ENCODE data around the gene NCOA1.

NCOA1 gene

GRCh38 chr2:24511198-24511597, 20.1 kb downstream of the NCOA1 start:
- no peak overlapping the region for H3K4me3 ChIP-seq (ENCODE audit: control insufficient read depth, low read depth, low read length)
- DNase-seq (ENCODE audit: low read depth) = no peak
- TF ChIP-seq CTCF (IDR thresholded peaks at IDR 0.05; ENCODE audit: control insufficient read depth, insufficient read depth, low read depth, low read length, missing control alignments) = no peak

- no peak for TF ChIP-seq CTCF (IDR thresholded peaks at IDR 0.05; ENCODE audit: control insufficient read depth, insufficient read depth, low read depth, low read length, missing control alignments)
- no peak for DNase-seq (ENCODE audit: low read depth)
- no peak overlapping the region for H3K4me3 ChIP-seq (ENCODE audit: control insufficient read depth, low read depth, low read length)
Measured at GRCh38 chr2:24511894-24512293, 20.8 kb downstream of the NCOA1 start.

GRCh38 chr2:24512404-24512803, 21.4 kb downstream of the NCOA1 start:
- TF ChIP-seq CTCF (IDR thresholded peaks at IDR 0.05; ENCODE audit: control insufficient read depth, insufficient read depth, low read depth, low read length, missing control alignments) = no peak
- no peak for DNase-seq (ENCODE audit: low read depth)
- H3K4me3 ChIP-seq (ENCODE audit: control insufficient read depth, low read depth, low read length) = no peak overlapping the region

- TF ChIP-seq CTCF (IDR thresholded peaks at IDR 0.05; ENCODE audit: control insufficient read depth, insufficient read depth, low read depth, low read length, missing control alignments) = no peak
- no peak overlapping the region for H3K4me3 ChIP-seq (ENCODE audit: control insufficient read depth, low read depth, low read length)
- no peak for DNase-seq (ENCODE audit: low read depth)
Measured at GRCh38 chr2:24512831-24513230, 21.8 kb downstream of the NCOA1 start.

- no peak overlapping the region for H3K4me3 ChIP-seq (ENCODE audit: control insufficient read depth, low read depth, low read length)
- TF ChIP-seq CTCF (IDR thresholded peaks at IDR 0.05; ENCODE audit: control insufficient read depth, insufficient read depth, low read depth, low read length, missing control alignments) = no peak
- no peak for DNase-seq (ENCODE audit: low read depth)
Measured at GRCh38 chr2:24513281-24514071, 22.4 kb downstream of the NCOA1 start.

GRCh38 chr2:24514820-24515219, 23.8 kb downstream of the NCOA1 start:
- no peak overlapping the region for H3K4me3 ChIP-seq (ENCODE audit: control insufficient read depth, low read depth, low read length)
- TF ChIP-seq CTCF (IDR thresholded peaks at IDR 0.05; ENCODE audit: control insufficient read depth, insufficient read depth, low read depth, low read length, missing control alignments) = no peak
- DNase-seq (ENCODE audit: low read depth) = no peak

All from AG09309 (cell line).